Body of pancreas (tissue), 4 donors: ENCODE data around the gene SLCO3A1. TPM values are rescaled to one million over a fixed set of nuclear protein-coding genes. Genes with fewer than 3 reads are reported as not detected.

Source experiments
- ATAC-seq: fragments of 150-250 bp; one replicate; pipeline ENCODE4 v1.9.1; 2016
- DNase-seq, 4 donors: peaks; one replicate each; pipeline ENCODE4 v3.0.0-alpha.2; 2019
- H3K27ac ChIP-seq, 4 donors: fragments of 200-600 bp; sonication (generic); 1 replicate in 3 of 4; 2 replicates in 1 of 4; pipeline versions ENCODE4 v1.5.1 to v1.6.1; 2016 to 2019; ENCODE audit warnings: mild to moderate bottlenecking in 1 of 4, mixed read lengths in 1 of 4, moderate library complexity in 1 of 4
- H3K27me3 ChIP-seq, 2 donors: fragments of 200-600 bp; sonication (generic); one replicate each; pipeline ENCODE4 v1.6.0; 2016; ENCODE audit warnings: mild to moderate bottlenecking in 1 of 2
- H3K36me3 ChIP-seq, 2 donors: fragments of 200-600 bp; sonication (generic); replicated peaks in 1 of 2; 2 replicates each; pipeline ENCODE4 v1.5.1; 2016; ENCODE audit warnings: low read depth in 2 of 2; ENCODE audit not compliant: insufficient read depth in 1 of 2
- H3K4me1 ChIP-seq: fragments of 200-600 bp; sonication (generic); one replicate; pipeline ENCODE4 v1.6.0; 2016
- H3K4me3 ChIP-seq, 2 donors: fragments of 200-600 bp; sonication (generic); 1 replicate in 1 of 2; 2 replicates in 1 of 2; pipeline ENCODE4 v1.5.1; 2016 to 2019
- H3K9me3 ChIP-seq, 3 donors: fragments of 200-600 bp; sonication (generic); 1 replicate in 2 of 3; 2 replicates in 1 of 3; pipeline ENCODE4 v1.5.1; 2016
- POLR2A ChIP-seq, 3 donors: fragments of 450-650 bp; IDR thresholded peaks; one replicate each; pipeline ENCODE4 v1.6.1; 2016; ENCODE audit warnings: antibody characterized with exemption in 3 of 3, mild to moderate bottlenecking in 2 of 3
- WGBS, 2 donors: methylation state at CpG; one replicate each; pipeline ENCODE4 v1.1.5; 2017; 5-methylcytosine and 5-hydroxymethylcytosine counted together
- intact Hi-C: fragments of 100-400 bp; cut with DNase I; formaldehyde crosslinking; loops from one replicate; pipeline ENCODE4 v1.15.1; 2023
- total RNA-seq, 2 donors: library from RNA; depleted of rRNA; stranded (reverse); fragments of >200 nt; gene quantifications; one replicate each; pipeline ENCODE4 v1.1.0, GENCODE V29; 2016
- TF ChIP-seq, protein P1 (sequence below), 7 experiments: fragments of 450-650 bp in 4 of 7; fragments of 200-600 bp in 3 of 7; sonication (generic) in 3 of 7; IDR thresholded peaks; one replicate each; pipeline ENCODE4 v1.5.1; 2016 to 2019; ENCODE audit warnings: antibody characterized with exemption in 7 of 7

Gene SLCO3A1
- total RNA-seq, 2 donors from 2014 or later, result 5.7 to 12.9 TPM

DNA sequence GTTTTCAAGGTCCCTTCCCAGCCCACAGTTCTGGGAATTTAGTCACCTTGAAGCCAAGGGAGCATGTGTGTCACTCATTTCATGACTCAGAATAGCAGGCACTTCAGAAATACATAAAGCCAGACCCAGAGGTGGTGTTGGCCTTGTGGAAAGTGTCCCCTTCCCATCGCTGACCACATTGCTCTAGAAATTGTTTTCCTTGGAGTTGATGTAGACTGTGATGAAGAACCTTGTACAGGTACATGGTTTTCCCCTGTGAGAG, 158.8 kb downstream of the SLCO3A1 start:
- Histone ChIP-seq H3K36me3 (no peaks in the 10 kb centered on the region), H3K27me3 (no peaks in the 10 kb centered on the region), H3K27ac (peak overlapping the region in 1 of 4 donors; percentile 38), H3K9me3 (no peaks in the 10 kb centered on the region), H3K4me3 (no peak overlapping the region), H3K4me1 (peaks cover 10% of the 10 kb centered on the region)
- intact Hi-C loops, result no loop called here
- TF ChIP-seq POLR2A (IDR thresholded peaks at IDR 0.05), result no peak
- TF ChIP-seq, protein P1, sequence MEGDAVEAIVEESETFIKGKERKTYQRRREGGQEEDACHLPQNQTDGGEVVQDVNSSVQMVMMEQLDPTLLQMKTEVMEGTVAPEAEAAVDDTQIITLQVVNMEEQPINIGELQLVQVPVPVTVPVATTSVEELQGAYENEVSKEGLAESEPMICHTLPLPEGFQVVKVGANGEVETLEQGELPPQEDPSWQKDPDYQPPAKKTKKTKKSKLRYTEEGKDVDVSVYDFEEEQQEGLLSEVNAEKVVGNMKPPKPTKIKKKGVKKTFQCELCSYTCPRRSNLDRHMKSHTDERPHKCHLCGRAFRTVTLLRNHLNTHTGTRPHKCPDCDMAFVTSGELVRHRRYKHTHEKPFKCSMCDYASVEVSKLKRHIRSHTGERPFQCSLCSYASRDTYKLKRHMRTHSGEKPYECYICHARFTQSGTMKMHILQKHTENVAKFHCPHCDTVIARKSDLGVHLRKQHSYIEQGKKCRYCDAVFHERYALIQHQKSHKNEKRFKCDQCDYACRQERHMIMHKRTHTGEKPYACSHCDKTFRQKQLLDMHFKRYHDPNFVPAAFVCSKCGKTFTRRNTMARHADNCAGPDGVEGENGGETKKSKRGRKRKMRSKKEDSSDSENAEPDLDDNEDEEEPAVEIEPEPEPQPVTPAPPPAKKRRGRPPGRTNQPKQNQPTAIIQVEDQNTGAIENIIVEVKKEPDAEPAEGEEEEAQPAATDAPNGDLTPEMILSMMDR (IDR thresholded peaks at IDR 0.05), result no peak
- WGBS, 2 donors, result 45 to 50% methylated on average over 1 of the region's 1 CpG
- DNase-seq, result no peak
- ATAC-seq, result no peak

DNA sequence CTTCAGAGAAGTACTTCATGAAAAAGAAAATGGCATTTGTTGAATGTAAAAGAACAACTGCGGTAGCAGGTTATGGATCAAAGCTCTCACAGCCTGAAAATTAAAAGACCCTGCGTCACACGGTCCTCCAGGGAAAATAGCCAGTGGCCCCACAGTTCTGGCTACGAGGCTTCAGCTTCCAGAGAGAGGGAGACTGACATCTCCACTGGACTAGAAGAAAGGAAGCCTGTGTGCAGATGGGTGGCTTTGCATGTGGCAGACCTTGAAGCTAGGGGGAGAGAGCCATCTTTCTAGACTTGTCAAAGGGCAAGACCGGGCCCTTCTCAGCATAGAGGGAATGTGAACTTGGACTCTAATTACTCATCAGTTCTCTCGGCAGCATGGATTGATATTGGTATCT, 159.4 kb downstream of the SLCO3A1 start:
- H3K27ac ChIP-seq, result no peak overlapping the region
- H3K27me3 ChIP-seq, result no peaks in the 10 kb centered on the region
- no peak for TF ChIP-seq POLR2A (IDR thresholded peaks at IDR 0.05)
- TF ChIP-seq, protein P1 (IDR thresholded peaks at IDR 0.05), result no peak
- WGBS, 2 donors, result 92 to 93% methylated on average over 6 of the region's 6 CpGs
- ATAC-seq (no peak), DNase-seq (no peak)
- no peak overlapping the region for H3K4me3 ChIP-seq
- H3K9me3 ChIP-seq, result no peaks in the 10 kb centered on the region
- intact Hi-C loops, result no loop called here
- peaks cover 10% of the 10 kb centered on the region for H3K4me1 ChIP-seq
- H3K36me3 ChIP-seq, result no peaks in the 10 kb centered on the region

DNA sequence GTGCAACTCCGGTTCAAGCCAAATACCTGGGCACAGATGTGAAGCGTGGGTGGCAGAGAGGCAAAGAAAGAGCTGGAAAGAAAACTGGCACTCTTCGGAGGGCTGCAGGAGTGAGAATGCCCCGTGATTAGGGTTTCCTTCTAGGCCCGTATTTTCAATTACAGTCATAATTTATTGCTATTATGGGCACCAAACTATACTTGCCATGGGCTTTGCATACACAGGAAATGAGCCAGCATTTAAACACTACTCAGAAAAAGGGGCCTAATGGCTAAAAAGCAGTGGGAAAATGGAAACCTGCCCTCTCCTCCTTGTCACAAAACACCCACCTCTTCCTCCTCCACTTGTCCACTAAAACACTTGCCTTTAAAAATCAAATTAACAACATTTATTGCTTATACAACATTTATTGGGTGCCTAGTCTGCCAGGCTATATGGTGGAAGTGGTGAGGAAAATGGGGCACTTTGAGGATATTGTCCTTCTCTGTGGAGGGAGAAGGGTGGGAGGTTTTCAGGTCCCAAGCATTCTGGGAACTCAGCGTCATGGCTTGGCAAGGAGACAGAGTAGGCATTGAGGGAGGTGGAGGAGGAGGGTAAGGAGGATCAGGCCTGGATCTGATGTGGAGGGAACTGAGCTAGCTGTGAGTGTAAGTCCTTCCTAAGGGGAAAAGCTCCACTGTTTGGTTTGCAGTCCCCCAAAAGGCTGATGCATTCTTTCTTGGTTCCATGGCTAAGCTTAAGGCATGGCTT, 160.9 kb downstream of the SLCO3A1 start:
- H3K4me1 ChIP-seq, result peaks cover 10% of the 10 kb centered on the region
- no peaks in the 10 kb centered on the region for H3K27me3 ChIP-seq
- no peaks in the 10 kb centered on the region for H3K36me3 ChIP-seq
- H3K27ac ChIP-seq, result no peak overlapping the region
- DNase-seq (no peak), ATAC-seq (no peak)
- H3K4me3 ChIP-seq, result no peak overlapping the region
- intact Hi-C loops, result no loop called here
- no peak for TF ChIP-seq POLR2A (IDR thresholded peaks at IDR 0.05)
- TF ChIP-seq, protein P1 (IDR thresholded peaks at IDR 0.05), result no peak
- H3K9me3 ChIP-seq, result no peaks in the 10 kb centered on the region
- 66 to 88% methylated on average over 6 of the region's 6 CpGs for WGBS, 2 donors

DNA sequence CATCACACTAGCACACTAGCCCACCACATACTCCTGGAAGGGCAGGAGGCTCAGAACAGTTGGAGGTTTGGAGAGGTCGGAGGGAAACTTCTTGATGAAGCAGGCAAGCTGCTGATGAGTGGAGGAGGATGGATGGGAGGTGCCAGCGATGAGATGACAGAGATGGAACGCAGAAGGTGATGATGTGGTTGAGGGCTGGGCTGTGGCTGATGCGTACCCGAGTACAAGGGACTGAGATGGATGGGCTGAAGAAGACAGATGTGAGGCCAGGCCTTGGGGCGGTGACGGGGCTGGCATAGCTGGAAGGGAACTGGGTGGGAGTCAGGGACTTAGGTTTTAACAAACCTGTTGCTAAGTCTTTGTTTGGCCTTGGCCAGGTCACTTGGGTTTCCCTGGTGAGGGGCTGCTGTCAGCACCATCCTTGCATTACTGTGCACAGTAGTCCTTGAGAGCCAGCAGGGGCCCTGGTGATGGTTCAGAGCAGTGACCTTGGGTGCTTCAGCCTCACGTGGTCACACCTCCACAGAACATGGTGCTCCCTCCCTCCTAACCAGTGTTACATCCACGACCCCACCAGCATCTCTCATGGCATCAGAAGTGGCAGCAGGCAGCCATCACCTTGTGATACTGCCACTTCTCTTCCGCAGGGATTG, 164.5 kb downstream of the SLCO3A1 start:
- intact Hi-C loops, result no loop called here
- no peaks in the 10 kb centered on the region for H3K27me3 ChIP-seq
- DNase-seq (no peak), ATAC-seq (no peak)
- H3K36me3 ChIP-seq, result no peaks in the 10 kb centered on the region
- no peak overlapping the region for H3K27ac ChIP-seq
- no peak for TF ChIP-seq POLR2A (IDR thresholded peaks at IDR 0.05)
- TF ChIP-seq, protein P1 (IDR thresholded peaks at IDR 0.05), result no peak
- H3K4me3 ChIP-seq, result no peak overlapping the region
- H3K9me3 ChIP-seq, result no peaks in the 10 kb centered on the region
- 75 to 85% methylated on average over 7 to 10 of the region's 10 CpGs for WGBS, 2 donors
- H3K4me1 ChIP-seq, result no peaks in the 10 kb centered on the region
